ENCODE data around the gene PHLDB1.
"Not testable (repeated sequence)": the region's sequence is repeated elsewhere in the genome, so short reads cannot be mapped to it uniquely, and the experiment has no call there.

DNA sequence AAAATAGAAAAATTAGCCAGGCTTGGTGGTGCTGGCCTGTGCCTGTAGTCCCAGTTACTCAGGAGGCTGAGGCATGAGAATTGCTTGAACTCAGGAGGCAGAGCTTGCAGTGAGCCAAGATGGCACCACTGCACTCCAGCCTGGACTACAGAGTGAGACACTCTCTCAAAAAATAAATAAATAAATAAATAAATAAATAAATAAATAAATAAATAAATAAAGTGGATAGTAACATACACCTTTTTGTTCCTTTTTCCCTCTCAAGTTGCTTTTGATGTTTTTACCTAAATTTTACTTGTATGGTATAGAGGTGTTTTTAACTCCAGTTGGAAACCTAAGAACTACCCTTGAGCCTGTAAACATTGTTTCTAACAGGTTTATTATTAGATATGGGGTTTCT is 29.4 kb upstream of the PHLDB1 start:
- not testable (repeated sequence) for TF ChIP-seq ZFX (IDR thresholded peaks at IDR 0.05; ENCODE audit: borderline replicate concordance)
- TF ChIP-seq, protein P1, sequence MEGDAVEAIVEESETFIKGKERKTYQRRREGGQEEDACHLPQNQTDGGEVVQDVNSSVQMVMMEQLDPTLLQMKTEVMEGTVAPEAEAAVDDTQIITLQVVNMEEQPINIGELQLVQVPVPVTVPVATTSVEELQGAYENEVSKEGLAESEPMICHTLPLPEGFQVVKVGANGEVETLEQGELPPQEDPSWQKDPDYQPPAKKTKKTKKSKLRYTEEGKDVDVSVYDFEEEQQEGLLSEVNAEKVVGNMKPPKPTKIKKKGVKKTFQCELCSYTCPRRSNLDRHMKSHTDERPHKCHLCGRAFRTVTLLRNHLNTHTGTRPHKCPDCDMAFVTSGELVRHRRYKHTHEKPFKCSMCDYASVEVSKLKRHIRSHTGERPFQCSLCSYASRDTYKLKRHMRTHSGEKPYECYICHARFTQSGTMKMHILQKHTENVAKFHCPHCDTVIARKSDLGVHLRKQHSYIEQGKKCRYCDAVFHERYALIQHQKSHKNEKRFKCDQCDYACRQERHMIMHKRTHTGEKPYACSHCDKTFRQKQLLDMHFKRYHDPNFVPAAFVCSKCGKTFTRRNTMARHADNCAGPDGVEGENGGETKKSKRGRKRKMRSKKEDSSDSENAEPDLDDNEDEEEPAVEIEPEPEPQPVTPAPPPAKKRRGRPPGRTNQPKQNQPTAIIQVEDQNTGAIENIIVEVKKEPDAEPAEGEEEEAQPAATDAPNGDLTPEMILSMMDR (IDR thresholded peaks at IDR 0.05): not testable (repeated sequence)

All from 22Rv1 (cell line).